Umbilical cord (tissue), 1 donor: ENCODE measurements around the gene RABEP2. TPM values are rescaled to one million over a fixed set of nuclear protein-coding genes. Genes with fewer than 3 reads are reported as not detected.

Source experiments
- total RNA-seq: library from RNA; depleted of rRNA; stranded (reverse); fragments of >200 nt; gene quantifications from one replicate; pipeline ENCODE4 v1.2.3, GENCODE V29; 2014; ENCODE audit warnings: low replicate concordance; ENCODE audit not compliant: insufficient read depth

RABEP2 gene
- total RNA-seq, 1 donor from 2014 or later: 27.4 TPM

Other genes starting within 250 kb of the RABEP2 start
- gene EIF3C, start 213.8 kb downstream of the RABEP2 start, total RNA-seq: 91.2 TPM
- 6.0 TPM for gene NPIPB9, start 173.5 kb downstream of the RABEP2 start, total RNA-seq
- gene ATXN2L, start 102.2 kb downstream of the RABEP2 start, total RNA-seq: 7.2 TPM
- gene TUFM, start 78.9 kb downstream of the RABEP2 start, total RNA-seq: 37.3 TPM
- 5.5 TPM for gene SH2B1, start 61.4 kb downstream of the RABEP2 start, total RNA-seq
- 0.24 TPM for gene ATP2A1, start 46.8 kb downstream of the RABEP2 start, total RNA-seq
- gene CD19, start 6.7 kb upstream of the RABEP2 start, total RNA-seq: 4.8 TPM
- gene NFATC2IP, start 25.7 kb upstream of the RABEP2 start, total RNA-seq: 17.6 TPM
- gene SPNS1, start 49.5 kb upstream of the RABEP2 start, total RNA-seq: 13.0 TPM
- 0.72 TPM for gene LAT, start 59.8 kb upstream of the RABEP2 start, total RNA-seq